Erythroblast (primary cell): ENCODE measurements around the gene GNAL.
"Not testable (repeated sequence)": the region's sequence is repeated elsewhere in the genome, so short reads cannot be mapped to it uniquely, and the experiment has no call there.

Experiments
- DNase-seq, 2 experiments: peaks; one replicate each; lab custom pipeline; 2025; lab: John Stamatoyannopoulos, UW
- GATA1 ChIP-seq: IDR thresholded peaks from 2 replicates; pipeline ENCODE4 v1.6.1; 2011; ENCODE audit warnings: low read depth, mild to moderate bottlenecking, control low read depth, low read length, moderate library complexity
- POLR2A ChIP-seq: IDR thresholded peaks from 2 replicates; pipeline ENCODE4 v1.6.1; 2011; ENCODE audit warnings: mild to moderate bottlenecking, low read length

GNAL gene

DNA sequence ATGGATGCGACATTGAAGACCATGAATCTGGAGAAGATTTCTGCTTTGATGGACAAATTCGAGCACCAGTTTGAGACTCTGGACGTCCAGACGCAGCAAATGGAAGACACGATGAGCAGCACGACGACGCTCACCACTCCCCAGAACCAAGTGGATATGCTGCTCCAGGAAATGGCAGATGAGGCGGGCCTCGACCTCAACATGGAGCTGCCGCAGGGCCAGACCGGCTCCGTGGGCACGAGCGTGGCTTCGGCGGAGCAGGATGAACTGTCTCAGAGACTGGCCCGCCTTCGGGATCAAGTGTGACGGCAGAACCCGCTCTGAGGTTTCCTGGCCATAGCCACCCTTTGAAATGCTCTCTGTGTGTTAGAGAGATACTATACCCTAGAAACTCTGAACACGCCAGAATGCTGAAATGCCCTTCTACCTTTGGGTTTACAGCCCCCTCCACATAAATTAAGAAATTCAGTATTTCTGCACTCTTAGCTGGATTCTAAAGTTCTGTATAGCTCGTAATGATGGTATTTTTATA lies 162.8 kb downstream of the GNAL start:
- no peak for TF ChIP-seq POLR2A
- TF ChIP-seq GATA1: no peak
- peak; percentile 77 to 86 for DNase-seq

DNA sequence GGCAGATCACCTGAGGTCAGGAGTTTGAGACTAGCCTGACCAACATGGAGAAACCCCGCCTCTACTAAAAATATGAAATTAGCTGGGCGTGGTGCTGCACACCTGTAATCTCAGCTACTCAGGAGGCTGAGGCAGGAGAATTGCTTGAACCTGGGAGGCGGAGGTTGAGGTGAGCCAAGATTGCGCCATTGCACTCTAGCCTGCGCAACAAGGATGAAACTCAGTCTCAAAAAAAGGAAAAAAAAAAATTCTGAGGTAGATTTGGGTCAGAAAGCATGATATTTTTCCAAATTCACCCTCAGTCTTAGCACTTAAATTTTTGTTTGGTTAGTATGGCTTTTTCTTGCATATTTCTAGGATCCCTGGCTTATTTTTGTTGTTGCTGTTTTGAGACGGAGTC lies 165.5 kb downstream of the GNAL start:
- DNase-seq: not testable (repeated sequence)

DNA sequence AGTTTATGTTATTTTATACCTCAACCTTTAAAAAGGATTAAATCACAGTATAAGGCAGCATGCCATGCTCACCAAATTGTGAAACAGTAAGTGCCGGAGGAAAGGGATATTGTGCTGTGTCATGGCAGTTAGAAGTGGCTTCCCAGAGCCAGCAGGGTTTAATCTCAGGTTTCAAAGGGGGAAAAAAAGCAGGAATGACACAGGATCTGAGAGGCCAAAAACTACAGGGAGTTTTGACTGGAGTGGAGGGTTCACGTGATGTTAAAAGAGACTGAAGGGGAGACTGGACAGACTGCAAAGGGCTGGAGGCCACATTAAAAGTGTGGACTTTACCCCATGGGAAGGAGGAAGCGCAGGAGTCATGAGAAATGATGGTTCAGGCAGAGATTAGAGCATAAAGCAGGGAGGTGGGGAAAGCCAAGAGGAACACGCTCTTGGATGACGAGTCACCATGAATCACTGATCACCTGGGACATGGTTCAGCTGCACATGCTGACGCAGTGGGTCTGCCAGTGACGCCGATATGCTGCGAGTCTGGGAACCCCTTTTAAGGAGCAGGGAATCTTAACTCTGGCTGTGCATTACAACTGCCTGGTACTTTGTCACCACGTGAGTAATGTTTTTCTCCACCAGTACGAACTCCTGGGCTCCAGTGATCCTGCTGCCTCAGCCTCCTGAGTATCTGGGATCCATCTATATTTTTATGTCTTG lies 168.3 kb downstream of the GNAL start:
- no peak for TF ChIP-seq GATA1
- TF ChIP-seq POLR2A: no peak
- DNase-seq: peak in 1 of 2 experiments; percentile 47

DNA sequence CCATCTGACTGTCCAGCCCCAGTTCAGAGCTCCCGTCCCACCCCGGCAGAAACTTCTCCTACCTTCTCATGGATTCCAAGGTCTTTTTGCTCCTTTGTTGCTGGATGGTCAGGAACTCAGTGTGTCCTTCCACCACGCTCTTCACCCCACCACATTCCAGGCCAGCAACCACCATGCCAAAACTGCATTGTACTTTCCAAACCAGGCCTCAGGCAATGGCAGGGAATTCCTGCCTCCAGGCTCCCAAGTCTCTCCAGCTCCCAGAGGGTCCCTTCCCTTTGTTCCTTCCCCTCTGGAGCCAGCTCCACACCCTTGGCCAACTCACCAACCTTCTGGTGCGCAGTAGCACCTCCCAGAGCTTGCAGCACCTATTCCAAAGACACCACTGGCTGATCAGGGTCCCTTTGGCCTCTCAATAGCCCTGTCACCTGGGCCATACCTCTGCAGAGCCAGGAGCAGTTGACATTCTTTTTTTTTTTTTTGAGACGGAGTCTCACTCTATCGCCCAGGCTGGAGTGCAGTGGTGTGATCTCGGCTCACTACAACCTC lies 170.3 kb downstream of the GNAL start:
- TF ChIP-seq GATA1 (no peak), POLR2A (no peak)
- no peak for DNase-seq

DNA sequence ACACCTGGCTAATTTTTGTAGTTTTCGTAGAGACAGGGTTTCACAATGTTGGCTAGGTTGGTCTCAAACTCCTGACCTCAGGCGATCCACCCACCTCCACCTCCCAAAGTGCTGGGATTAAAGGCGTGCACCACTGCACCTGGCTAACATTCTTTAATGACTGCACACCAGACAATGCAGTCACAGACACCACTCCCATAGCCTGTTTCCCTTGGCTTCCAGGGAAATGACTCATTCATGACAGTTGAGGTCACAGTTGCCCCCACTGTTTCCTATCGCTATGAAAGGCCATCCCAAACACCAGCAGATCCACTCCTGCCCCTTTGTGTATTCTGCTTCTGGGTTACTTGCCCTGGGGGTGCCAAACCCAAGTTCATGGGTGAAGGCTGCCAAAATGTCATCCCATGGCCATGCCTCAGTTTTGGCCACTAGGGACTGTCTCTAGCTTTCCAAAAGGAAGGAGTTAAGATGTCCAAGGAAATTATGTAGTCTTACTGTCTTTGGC lies 170.9 kb downstream of the GNAL start:
- no peak for DNase-seq
- TF ChIP-seq GATA1 (no peak), POLR2A (no peak)

DNA sequence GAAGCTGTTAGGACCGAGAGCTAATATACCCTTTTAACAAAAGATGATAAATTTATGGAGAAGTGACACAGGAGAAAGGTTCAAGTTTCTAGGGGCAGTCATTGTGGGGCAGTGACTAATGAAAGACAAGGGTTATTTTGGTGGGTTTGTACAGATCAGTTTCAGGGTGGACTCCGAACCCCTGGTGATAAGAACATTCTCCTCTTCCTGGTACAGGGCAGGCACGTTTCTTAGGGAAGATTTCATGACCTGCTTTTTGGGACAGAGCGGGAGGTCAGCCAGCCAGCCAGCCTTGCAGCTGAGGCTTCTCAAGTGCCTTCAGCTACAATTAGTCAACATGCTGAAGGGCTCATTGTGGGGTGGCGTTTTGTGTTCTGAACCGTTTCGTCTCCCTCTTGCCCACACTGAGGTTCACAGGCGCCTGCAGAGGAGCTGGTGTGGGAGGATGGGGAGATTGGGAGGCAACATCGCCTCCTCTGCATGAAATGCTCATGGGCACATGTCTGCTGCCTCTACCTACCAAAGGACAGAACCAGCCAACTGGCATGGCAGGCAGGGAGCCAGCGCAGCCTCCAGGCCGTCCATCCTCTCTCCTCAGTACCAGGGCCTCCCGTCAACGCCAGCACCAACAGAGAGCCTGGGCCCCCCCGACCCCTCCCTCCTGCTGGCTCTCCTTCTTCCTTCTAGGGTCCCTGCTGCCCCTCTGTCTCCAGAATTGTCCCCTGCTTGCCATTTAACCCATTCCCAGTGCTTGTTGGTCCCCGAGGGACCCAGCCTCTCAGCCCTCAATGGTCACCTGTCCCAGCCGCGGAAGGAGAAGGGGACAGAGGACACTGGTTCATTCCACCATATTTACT lies 171.8 kb downstream of the GNAL start:
- no peak for DNase-seq

DNA sequence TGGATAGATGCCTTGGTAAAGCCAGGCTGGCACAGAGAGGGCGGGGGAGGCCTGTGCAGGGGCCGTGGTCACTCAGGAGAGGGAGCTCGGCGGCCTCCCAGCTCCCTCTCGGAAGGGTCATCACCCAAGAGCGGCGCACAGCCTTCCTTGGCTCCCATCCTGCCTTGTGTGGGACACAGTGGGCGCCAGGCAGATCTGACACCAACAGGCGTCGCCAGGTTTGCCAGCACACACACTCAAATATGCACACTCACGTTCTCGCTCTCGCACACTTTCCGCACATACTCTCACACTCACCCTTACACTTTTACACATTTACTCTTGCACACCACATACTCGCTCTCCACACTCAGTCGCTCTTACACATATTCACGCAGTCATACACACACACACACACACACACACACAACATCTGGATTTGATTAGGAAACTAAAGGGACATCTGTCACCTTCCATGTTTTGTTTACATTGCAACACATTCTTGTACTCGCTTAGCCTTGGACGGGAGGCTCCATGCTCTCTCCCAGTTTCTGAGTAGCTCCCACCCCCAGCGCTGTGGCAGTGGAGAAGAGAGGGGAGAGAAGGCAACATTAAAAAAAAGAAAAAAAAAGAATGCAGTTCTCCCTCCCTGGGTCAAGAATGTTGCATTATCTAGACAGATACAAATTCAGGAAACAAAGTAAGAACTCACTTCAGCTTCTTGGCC lies 172.7 kb downstream of the GNAL start:
- DNase-seq: no peak
- no peak for TF ChIP-seq GATA1
- no peak for TF ChIP-seq POLR2A

More for the DNA sequence above, 171.8 kb downstream of the GNAL start:
- TF ChIP-seq GATA1 (no peak), POLR2A (no peak)

DNA sequence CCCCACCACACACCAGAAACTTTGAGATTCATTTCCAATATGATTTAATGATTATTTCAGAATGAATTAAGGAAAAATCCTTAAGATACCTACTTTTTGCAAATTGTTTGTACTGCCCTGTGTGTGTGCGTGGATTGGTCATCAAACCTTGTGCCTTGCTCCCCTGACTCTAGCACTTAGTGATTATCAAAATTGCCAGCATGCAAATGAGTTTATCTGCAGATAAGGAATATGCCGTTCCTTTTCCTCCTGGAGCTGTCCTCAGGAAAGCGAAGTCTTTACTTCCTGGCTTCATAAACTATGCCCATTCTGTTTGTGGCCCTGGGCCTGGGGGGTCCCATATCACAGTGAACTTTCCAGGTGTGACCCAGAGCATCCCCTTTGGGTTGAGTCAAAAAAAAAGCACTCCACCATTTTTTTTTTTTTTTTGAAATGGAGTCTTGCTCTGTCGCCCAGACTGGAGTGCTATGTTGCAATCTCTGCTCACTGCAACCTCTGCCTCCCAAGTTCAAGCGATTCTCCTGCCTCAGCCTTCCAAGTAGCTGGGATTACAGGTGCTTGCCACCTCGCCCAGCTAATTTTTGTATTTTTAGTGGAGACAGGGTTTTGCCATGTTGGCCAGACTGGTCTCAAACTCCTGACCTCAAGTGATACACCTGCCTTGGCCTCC lies 173.5 kb downstream of the GNAL start:
- no peak for DNase-seq
- TF ChIP-seq POLR2A: no peak
- TF ChIP-seq GATA1: no peak

DNA sequence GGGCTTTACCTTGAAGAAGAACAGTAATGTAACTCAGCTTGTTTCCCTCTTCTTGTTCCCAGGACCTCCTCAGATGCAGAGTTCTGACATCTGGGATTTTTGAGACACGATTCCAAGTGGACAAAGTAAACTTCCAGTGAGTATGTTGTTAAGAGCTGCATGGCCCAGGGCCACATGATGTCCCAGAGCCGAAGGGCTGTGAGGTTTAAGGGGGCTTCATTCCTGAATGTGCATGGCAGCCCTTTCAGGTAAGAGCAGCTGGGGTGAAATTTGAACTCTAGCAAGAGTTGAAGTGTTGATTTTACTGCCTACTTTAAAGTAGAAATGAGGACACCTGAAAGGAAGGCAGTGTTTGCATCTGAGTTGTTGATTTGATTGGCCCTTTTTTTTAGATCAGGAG lies 175.4 kb downstream of the GNAL start:
- no peak for DNase-seq
- TF ChIP-seq GATA1 (no peak), POLR2A (no peak)

DNA sequence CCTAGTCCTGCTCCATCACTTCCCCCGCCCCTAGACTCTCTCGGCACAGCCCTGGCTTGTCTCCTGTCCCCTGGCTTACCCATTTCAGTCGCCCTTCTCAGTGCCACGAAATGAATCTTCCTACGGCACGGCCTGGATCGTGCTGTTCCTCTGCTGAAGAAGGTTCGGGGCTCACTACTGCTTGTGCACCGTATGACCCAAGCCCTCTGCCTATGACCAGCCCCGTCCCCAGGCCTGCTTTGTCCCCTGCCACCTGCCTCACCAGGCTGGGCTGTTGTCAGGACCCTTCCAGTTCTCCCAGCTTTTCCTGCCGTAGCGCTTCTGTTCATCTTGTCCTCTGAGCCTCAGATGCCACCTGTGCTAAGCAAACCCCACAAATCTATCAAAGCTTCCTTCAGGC lies 176.0 kb downstream of the GNAL start:
- DNase-seq: no peak
- TF ChIP-seq POLR2A (no peak), GATA1 (no peak)

DNA sequence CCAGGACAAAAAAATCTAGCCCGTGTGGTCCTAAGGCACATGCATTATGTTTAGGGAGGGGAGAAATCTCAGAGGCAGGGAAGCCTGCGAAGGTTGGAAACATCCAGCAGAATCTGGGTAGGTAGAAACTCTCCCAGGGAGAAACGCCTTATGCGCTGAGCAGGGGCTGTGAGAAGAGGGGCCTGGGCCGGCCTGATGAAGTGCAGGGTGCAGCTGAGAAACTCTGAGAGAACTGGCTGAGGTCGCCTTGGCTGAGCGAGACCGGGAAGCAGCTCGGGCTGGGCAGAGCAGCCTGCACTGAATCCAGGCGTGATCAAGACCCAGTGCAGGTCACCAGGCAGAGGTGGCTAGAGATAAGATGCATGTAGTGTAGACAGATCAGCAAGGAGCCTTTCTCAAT lies 177.3 kb downstream of the GNAL start:
- no peak for DNase-seq
- TF ChIP-seq POLR2A (no peak), GATA1 (no peak)

DNA sequence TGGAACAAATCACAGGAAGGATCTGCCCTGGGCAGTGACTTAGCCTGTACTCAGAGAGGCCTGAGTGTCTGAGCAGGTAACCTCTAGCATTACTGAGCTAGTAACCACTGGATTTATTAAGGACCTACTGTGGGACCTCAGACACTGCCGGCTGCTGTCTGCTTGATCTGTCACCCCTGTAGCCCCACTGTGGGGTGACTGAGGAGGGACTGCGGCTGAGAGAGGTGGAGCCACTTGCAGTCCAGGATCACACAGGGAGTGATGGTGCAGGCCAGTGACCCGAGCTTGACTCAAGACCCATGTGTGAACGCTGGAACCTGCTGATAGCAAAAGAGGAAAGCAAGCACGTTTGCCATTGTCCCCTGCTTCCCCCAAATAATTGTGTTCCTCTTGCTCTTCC lies 177.7 kb downstream of the GNAL start:
- DNase-seq: no peak
- TF ChIP-seq GATA1 (no peak), POLR2A (no peak)

DNA sequence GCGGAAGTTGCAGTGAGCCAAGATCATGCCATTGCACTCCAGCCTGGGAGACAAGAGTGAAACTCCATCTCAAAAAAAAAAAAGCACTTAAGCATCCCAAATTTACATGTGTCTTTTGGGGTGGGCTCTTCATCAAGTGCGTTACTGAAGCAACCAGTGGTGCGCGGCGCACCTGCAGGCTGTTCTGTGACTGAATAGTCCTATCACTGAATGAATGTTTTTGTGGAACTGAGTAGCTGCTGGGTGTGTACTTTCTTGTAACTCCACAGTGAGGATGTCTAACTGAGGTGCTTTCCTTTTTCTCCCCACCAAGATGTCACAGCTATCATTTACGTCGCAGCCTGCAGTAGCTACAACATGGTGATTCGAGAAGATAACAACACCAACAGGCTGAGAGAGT lies 179.2 kb downstream of the GNAL start:
- peak in 1 of 2 experiments; percentile 42 for DNase-seq
- TF ChIP-seq POLR2A (no peak), GATA1 (no peak)
